C1 segment of cervical spinal cord (tissue), 14 donors: ENCODE measurements around the gene PHF1.

Experiments used
- DNase-seq, 14 donors: peaks; one replicate each; lab custom pipeline; 2025; lab: John Stamatoyannopoulos, UW

The PHF1 gene

GRCh38 chr6:33430991-33431879, 20.4 kb downstream of the PHF1 start:
- DNase-seq: peak in 12 of 14 donors; percentile 36 to 79 (median 58)

DNA sequence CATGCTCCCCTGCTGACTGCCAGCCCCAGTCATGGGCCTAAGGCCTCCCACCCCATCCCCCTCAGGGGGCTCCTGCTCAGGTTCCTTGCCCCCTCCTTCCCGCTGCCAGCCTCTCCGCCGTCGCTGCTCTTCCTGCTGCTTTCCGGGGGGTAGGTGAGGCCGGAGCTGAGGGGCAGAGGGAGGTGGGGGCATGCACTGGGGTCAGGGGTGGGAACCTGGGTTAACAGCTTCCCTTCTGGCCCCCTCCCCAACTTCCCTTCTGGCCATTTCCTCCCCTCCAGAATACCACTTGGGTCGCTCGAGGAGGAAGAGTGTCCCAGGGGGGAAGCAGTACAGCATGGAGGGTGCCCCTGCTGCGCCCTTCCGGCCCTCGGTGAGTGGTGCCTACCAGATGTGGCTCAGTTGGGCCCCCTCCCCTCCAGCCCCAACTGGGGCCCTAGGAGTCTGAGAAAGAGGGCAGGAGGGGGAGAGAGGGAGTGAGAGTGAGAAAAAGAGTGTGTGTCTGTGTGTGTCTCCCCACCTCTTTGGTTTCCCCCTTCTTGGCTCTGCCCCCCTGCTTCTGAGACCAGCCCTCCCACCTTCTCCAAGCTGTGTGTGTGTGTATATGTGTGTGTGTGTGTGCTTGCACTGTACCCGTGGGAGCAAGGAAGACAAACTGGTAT, 21.2 kb downstream of the PHF1 start:
- no peak for DNase-seq

- DNase-seq: no peak
These were observed 21.7 kb downstream of the PHF1 start for GRCh38 chr6:33432546-33432945.

- no peak for DNase-seq
These were observed 22.3 kb downstream of the PHF1 start for GRCh38 chr6:33433001-33433543.

DNA sequence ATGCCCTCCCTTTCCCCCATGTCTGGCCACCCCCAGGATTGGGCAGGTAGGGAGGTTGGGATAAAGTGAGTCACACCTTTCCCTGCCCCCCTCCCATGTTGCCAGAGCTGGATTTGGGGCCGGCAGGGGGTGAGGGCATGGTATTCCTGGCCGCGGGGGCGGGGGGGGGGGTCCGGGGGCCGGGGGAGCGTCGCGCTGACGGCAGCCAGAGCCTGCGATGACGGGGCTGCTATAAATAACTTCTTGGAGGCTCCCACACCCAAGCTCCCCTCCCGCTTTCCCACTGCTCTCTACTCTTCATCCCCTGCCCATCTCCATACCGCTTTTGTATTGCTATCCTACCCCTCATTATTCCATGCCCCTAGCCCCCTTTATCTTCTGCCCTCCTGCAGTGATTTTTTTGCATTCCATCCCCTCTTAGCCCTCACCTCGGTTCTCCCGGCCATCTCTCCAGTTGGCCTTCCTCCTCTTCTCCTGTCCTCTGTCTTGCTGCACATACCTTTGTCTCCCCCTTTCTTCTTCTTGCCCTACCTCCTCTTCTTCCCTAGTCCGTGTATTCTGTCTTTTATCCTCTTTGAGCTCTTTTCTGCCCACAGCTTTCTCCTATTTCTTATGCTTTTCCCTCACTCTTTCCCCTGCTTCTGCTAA, 22.9 kb downstream of the PHF1 start:
- DNase-seq: no peak

- DNase-seq: no peak
These were observed 24.1 kb downstream of the PHF1 start for GRCh38 chr6:33434961-33435360.

- DNase-seq: no peak
These were observed 26.9 kb downstream of the PHF1 start for GRCh38 chr6:33437666-33438065.

DNA sequence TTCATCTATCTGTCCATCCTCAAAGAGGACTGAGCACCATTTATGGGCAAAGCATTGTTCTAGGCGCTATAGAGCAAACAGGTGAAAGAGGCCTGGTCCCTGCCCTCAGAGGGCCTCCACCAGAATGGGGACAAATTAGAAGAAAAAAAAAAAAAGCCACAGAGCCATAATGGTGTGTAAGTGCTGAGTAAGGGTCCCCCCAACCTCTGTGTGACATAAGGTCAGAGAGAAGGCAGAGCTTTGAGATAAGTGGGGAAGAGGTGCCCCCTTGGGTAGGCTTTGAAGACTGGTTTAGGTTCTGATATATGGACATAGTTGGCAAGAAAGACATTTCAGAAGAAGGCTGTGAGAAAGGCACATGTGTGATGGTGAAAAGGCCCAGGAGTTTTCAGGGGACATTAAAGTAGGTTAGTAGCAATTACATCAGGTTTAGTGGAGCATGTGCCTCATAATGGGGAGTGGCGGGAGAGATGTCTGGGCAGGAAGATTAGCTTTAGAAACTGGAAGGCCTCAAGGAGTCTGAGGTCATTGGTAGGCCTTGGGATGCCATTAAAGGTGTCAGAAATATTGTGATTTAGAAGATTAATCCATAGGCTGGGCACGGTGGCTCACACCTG, 28.3 kb downstream of the PHF1 start:
- no peak for DNase-seq

- DNase-seq: no peak
These were observed 29.3 kb downstream of the PHF1 start for GRCh38 chr6:33439956-33440648.

- no peak for DNase-seq
These were observed 30.0 kb downstream of the PHF1 start for GRCh38 chr6:33440649-33441309.

- no peak for DNase-seq
These were observed 30.6 kb downstream of the PHF1 start for GRCh38 chr6:33441457-33441856.

- DNase-seq: no peak
These were observed 31.5 kb downstream of the PHF1 start for GRCh38 chr6:33442283-33442682.

DNA sequence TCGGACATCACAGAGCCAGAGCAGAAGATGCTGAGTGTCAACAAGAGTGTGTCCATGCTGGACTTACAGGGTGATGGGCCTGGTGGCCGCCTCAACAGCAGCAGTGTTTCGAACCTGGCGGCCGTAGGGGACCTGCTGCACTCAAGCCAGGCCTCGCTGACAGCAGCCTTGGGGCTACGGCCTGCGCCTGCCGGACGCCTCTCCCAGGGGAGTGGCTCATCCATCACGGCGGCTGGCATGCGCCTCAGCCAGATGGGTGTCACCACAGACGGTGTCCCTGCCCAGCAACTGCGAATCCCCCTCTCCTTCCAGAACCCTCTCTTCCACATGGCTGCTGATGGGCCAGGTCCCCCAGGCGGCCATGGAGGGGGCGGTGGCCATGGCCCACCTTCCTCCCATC, 32.2 kb downstream of the PHF1 start:
- no peak for DNase-seq

DNA sequence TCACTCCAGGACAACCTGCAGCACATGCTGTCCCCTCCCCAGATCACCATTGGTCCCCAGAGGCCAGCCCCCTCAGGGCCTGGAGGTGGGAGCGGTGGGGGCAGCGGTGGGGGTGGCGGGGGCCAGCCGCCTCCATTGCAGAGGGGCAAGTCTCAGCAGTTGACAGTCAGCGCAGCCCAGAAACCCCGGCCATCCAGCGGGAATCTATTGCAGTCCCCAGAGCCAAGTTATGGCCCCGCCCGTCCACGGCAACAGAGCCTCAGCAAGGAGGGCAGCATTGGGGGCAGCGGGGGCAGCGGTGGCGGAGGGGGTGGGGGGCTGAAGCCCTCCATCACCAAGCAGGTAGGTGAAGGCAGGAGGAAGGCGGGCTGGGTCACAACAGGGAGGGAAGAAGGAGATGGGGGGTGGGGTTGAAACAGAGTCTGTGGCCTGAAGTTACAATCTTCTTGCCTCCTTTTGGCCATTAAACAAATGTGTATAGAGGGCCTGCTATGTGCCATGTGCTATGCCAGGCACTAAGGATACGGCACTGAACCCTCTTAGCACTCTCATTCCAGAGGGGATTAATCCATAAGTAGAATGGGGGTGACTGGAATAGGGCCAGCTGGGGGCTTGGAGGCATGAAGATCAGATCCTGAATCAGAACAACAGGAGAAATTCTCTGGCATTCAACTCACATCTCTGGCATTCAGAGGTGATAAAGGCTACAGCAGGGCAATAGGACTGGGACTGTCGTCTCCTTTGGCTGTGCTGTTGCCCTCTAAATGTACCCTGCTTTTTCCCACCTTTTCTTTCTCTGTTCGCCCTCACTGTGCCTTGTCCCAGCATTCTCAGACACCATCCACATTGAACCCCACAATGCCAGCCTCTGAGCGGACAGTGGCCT, 33.0 kb downstream of the PHF1 start:
- DNase-seq: no peak

- no peak for DNase-seq
These were observed 34.3 kb downstream of the PHF1 start for GRCh38 chr6:33445119-33445603.

GRCh38 chr6:33446356-33446755, 35.5 kb downstream of the PHF1 start:
- DNase-seq: no peak

GRCh38 chr6:33450434-33450833, 39.6 kb downstream of the PHF1 start:
- DNase-seq: no peak

DNA sequence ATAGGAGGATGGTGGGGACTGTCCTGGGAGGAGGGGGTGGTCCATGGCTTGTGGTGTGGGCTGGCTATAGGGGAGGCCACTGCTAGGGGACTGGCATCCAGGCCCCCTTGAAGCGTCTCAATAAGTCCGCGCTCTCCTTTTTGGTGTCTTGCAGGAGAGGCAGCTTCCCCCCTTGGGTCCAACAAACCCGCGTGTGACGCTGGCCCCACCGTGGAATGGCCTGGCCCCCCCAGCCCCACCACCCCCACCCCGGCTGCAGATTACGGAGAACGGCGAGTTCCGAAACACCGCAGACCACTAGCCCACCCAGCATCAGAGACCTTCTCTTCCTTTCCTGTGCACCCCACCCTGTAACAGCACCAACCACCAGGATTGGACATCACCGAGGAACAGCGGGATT, 40.8 kb downstream of the PHF1 start:
- no peak for DNase-seq

DNA sequence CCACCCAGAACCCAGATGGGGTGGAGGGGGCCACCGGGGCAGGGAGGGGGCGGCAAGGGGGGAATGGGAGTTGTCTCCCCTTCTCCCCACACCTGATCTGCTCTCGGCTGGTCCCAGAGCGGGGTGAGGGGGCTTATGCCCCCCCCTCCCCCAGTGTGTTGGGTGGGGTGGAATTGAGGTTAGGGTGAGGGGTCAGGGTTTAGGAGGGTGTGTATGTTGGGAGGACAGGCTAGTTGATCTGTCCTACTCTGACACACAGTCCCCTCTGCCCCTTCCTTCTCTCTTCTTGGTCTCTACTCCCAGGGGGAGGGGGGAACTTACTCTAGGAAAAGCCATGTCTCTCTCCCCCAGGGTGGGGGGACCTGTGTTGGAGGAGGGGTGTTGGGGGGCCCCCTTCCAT, 41.7 kb downstream of the PHF1 start:
- no peak for DNase-seq
